Measurements from ENCODE around the gene OASL. TPM values are rescaled to one million over a fixed set of nuclear protein-coding genes. Genes with fewer than 3 reads are reported as not detected.

OASL gene
- total RNA-seq, 1 donor from 2014 or later: 0.79 TPM

- Histone ChIP-seq H3K4me3 (ENCODE audit: low read depth, low read length) (no peak overlapping the region), H3K27me3 (ENCODE audit: control insufficient read depth, insufficient read depth, low read length) (no peaks in the 10 kb centered on the region), H3K36me3 (ENCODE audit: control insufficient read depth, insufficient read depth, low read length) (no peaks in the 10 kb centered on the region)
- TF ChIP-seq CTCF (IDR thresholded peaks at IDR 0.05; ENCODE audit: insufficient read depth, low read length, severe bottlenecking): no peak
- FAIRE-seq (no peak), DNase-seq (ENCODE audit: low read depth) (no peak)
Measured at GRCh38 chr12:121021754-121022153, 17.3 kb downstream of the OASL start.

- DNase-seq (ENCODE audit: low read depth): no peak
- Histone ChIP-seq H3K36me3 (ENCODE audit: control insufficient read depth, insufficient read depth, low read length) (no peaks in the 10 kb centered on the region), H3K4me3 (ENCODE audit: low read depth, low read length) (no peak overlapping the region), H3K27me3 (ENCODE audit: control insufficient read depth, insufficient read depth, low read length) (no peaks in the 10 kb centered on the region)
- no peak for FAIRE-seq
- TF ChIP-seq CTCF (IDR thresholded peaks at IDR 0.05; ENCODE audit: insufficient read depth, low read length, severe bottlenecking): no peak
Measured at GRCh38 chr12:121018860-121019617, 20.0 kb downstream of the OASL start.

- Histone ChIP-seq H3K27me3 (ENCODE audit: control insufficient read depth, insufficient read depth, low read length) (no peaks in the 10 kb centered on the region), H3K4me3 (ENCODE audit: low read depth, low read length) (no peak overlapping the region), H3K36me3 (ENCODE audit: control insufficient read depth, insufficient read depth, low read length) (no peaks in the 10 kb centered on the region)
- DNase-seq (ENCODE audit: low read depth) (no peak), FAIRE-seq (no peak)
- no peak for TF ChIP-seq CTCF (IDR thresholded peaks at IDR 0.05; ENCODE audit: insufficient read depth, low read length, severe bottlenecking)
Measured at GRCh38 chr12:121017966-121018491, 21.0 kb downstream of the OASL start.

- no peak for FAIRE-seq
- peak; percentile 85 for DNase-seq (ENCODE audit: low read depth)
- no peaks in the 10 kb centered on the region for H3K27me3 ChIP-seq (ENCODE audit: control insufficient read depth, insufficient read depth, low read length)
- H3K4me3 ChIP-seq (ENCODE audit: low read depth, low read length): peak within 1 kb of the TSS; percentile 89
- TF ChIP-seq CTCF (IDR thresholded peaks at IDR 0.05; ENCODE audit: insufficient read depth, low read length, severe bottlenecking): no peak
- H3K36me3 ChIP-seq (ENCODE audit: control insufficient read depth, insufficient read depth, low read length): no peaks in the 10 kb centered on the region
Measured at GRCh38 chr12:121015825-121016766, 22.9 kb downstream of the OASL start, which contains the start of gene C12orf43. C12orf43 (minus strand) TSS chr12:121016487; CDS start chr12:121016474, 13 bp downstream.

GRCh38 chr12:121013715-121014114 is 25.3 kb downstream of the OASL start:
- H3K36me3 ChIP-seq (ENCODE audit: control insufficient read depth, insufficient read depth, low read length): peaks cover 6% of the 10 kb centered on the region
- TF ChIP-seq CTCF (IDR thresholded peaks at IDR 0.05; ENCODE audit: insufficient read depth, low read length, severe bottlenecking): no peak
- no peak for FAIRE-seq
- DNase-seq (ENCODE audit: low read depth): no peak
- no peak overlapping the region for H3K4me3 ChIP-seq (ENCODE audit: low read depth, low read length)
- H3K27me3 ChIP-seq (ENCODE audit: control insufficient read depth, insufficient read depth, low read length): no peaks in the 10 kb centered on the region
